ENCODE data around the gene FBXO42. TPM values are rescaled to one million over a fixed set of nuclear protein-coding genes. Genes with fewer than 3 reads are reported as not detected.
"Not testable (repeated sequence)": the region's sequence is repeated elsewhere in the genome, so short reads cannot be mapped to it uniquely, and the experiment has no call there.

Gene FBXO42
- total and polyA plus RNA-seq, 2 experiments from 2014 or later = 6.0 to 20.7 TPM

GRCh38 chr1:16365146-16365498 is 12.8 kb upstream of the FBXO42 start:
- not testable (repeated sequence) for H3K9me3 Mint-ChIP-seq; H3K4me2 ChIP-seq; ATAC-seq; H3K27ac ChIP-seq (ENCODE audit: low read depth); H3K9me2 ChIP-seq (ENCODE audit: insufficient read depth); H3K27me3 ChIP-seq (ENCODE audit: insufficient read depth); H3K4me3 Mint-ChIP-seq; H3K4me3 ChIP-seq; H3K36me3 Mint-ChIP-seq (ENCODE audit: low read depth); H3K27me3 Mint-ChIP-seq (ENCODE audit: insufficient read depth, low read depth, poor library complexity); H2AFZ ChIP-seq; H3F3A ChIP-seq (replicated peaks; ENCODE audit: low read depth); H3K36me3 ChIP-seq (ENCODE audit: insufficient read depth); DNase-seq (ENCODE audit: low spot score); H3K27ac Mint-ChIP-seq
- Histone ChIP-seq H4K20me1 (replicated peaks; ENCODE audit: insufficient read depth) (peaks cover 21% of the 10 kb centered on the region), H3K79me2 (replicated peaks; ENCODE audit: insufficient read depth) (peaks cover 28% of the 10 kb centered on the region), H3K4me1 (ENCODE audit: insufficient read depth) (peaks cover 13% of the 10 kb centered on the region)
- peaks cover 15% of the 10 kb centered on the region for H3K4me1 Mint-ChIP-seq

- Histone ChIP-seq H3K4me1 (ENCODE audit: insufficient read depth) (0 out of 2 replicates have a peak, but pooled peaks cover 6% of the 10 kb centered on the region), H2AFZ (no peak overlapping the region), H4K20me1 (replicated peaks; ENCODE audit: insufficient read depth) (no peaks in the 10 kb centered on the region), H3K27ac (ENCODE audit: low read depth) (no peak overlapping the region), H3K79me2 (replicated peaks; ENCODE audit: insufficient read depth) (peaks cover under 1% of the 10 kb centered on the region; the same call in 1 of the 2 replicates), H3K4me2 (no peak overlapping the region), H3F3A (replicated peaks; ENCODE audit: low read depth) (0 out of 2 replicates have a peak, but pooled peaks cover 3% of the 10 kb centered on the region), H3K27me3 (ENCODE audit: insufficient read depth) (no peaks in the 10 kb centered on the region), H3K36me3 (ENCODE audit: insufficient read depth) (no peaks in the 10 kb centered on the region), H3K9me2 (ENCODE audit: insufficient read depth) (no peaks in the 10 kb centered on the region), H3K4me3 (no peak overlapping the region)
- Mint-ChIP-seq H3K27ac (no peak overlapping the region), H3K36me3 (ENCODE audit: low read depth) (no peaks in the 10 kb centered on the region), H3K27me3 (ENCODE audit: insufficient read depth, low read depth, poor library complexity) (no peaks in the 10 kb centered on the region), H3K4me1 (peaks cover 5% of the 10 kb centered on the region; the same call in 1 of the 3 replicates), H3K9me3 (no peaks in the 10 kb centered on the region), H3K4me3 (no peak overlapping the region)
- DNase-seq (ENCODE audit: low spot score) = no peak
- no peak for TF ChIP-seq NANOG (IDR thresholded peaks at IDR 0.05; ENCODE audit: borderline replicate concordance)
- no peak for TF ChIP-seq CTCF (conservative IDR thresholded peaks at IDR 0.05; ENCODE audit: low read depth in 2 of 2)
- no peak for TF ChIP-seq STAT1 (IDR thresholded peaks at IDR 0.05; ENCODE audit: unreplicated experiment)
- TF ChIP-seq, protein P1, sequence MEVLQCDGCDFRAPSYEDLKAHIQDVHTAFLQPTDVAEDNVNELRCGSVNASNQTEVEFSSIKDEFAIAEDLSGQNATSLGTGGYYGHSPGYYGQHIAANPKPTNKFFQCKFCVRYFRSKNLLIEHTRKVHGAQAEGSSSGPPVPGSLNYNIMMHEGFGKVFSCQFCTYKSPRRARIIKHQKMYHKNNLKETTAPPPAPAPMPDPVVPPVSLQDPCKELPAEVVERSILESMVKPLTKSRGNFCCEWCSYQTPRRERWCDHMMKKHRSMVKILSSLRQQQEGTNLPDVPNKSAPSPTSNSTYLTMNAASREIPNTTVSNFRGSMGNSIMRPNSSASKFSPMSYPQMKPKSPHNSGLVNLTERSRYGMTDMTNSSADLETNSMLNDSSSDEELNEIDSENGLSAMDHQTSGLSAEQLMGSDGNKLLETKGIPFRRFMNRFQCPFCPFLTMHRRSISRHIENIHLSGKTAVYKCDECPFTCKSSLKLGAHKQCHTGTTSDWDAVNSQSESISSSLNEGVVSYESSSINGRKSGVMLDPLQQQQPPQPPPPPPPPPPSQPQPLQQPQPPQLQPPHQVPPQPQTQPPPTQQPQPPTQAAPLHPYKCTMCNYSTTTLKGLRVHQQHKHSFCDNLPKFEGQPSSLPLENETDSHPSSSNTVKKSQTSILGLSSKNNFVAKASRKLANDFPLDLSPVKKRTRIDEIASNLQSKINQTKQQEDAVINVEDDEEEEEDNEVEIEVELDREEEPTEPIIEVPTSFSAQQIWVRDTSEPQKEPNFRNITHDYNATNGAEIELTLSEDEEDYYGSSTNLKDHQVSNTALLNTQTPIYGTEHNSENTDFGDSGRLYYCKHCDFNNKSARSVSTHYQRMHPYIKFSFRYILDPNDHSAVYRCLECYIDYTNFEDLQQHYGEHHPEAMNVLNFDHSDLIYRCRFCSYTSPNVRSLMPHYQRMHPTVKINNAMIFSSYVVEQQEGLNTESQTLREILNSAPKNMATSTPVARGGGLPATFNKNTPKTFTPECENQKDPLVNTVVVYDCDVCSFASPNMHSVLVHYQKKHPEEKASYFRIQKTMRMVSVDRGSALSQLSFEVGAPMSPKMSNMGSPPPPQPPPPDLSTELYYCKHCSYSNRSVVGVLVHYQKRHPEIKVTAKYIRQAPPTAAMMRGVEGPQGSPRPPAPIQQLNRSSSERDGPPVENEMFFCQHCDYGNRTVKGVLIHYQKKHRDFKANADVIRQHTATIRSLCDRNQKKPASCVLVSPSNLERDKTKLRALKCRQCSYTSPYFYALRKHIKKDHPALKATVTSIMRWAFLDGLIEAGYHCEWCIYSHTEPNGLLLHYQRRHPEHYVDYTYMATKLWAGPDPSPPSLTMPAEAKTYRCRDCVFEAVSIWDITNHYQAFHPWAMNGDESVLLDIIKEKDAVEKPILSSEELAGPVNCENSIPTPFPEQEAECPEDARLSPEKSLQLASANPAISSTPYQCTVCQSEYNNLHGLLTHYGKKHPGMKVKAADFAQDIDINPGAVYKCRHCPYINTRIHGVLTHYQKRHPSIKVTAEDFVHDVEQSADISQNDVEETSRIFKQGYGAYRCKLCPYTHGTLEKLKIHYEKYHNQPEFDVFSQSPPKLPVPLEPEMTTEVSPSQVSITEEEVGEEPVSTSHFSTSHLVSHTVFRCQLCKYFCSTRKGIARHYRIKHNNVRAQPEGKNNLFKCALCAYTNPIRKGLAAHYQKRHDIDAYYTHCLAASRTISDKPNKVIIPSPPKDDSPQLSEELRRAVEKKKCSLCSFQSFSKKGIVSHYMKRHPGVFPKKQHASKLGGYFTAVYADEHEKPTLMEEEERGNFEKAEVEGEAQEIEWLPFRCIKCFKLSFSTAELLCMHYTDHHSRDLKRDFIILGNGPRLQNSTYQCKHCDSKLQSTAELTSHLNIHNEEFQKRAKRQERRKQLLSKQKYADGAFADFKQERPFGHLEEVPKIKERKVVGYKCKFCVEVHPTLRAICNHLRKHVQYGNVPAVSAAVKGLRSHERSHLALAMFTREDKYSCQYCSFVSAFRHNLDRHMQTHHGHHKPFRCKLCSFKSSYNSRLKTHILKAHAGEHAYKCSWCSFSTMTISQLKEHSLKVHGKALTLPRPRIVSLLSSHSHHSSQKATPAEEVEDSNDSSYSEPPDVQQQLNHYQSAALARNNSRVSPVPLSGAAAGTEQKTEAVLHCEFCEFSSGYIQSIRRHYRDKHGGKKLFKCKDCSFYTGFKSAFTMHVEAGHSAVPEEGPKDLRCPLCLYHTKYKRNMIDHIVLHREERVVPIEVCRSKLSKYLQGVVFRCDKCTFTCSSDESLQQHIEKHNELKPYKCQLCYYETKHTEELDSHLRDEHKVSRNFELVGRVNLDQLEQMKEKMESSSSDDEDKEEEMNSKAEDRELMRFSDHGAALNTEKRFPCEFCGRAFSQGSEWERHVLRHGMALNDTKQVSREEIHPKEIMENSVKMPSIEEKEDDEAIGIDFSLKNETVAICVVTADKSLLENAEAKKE (CRISPR knock-in tag; IDR thresholded peaks at IDR 0.05) = no peak
- no peak for TF ChIP-seq POLR2AphosphoS5 (IDR thresholded peaks at IDR 0.05; ENCODE audit: low read depth)
- TF ChIP-seq, protein P2, sequence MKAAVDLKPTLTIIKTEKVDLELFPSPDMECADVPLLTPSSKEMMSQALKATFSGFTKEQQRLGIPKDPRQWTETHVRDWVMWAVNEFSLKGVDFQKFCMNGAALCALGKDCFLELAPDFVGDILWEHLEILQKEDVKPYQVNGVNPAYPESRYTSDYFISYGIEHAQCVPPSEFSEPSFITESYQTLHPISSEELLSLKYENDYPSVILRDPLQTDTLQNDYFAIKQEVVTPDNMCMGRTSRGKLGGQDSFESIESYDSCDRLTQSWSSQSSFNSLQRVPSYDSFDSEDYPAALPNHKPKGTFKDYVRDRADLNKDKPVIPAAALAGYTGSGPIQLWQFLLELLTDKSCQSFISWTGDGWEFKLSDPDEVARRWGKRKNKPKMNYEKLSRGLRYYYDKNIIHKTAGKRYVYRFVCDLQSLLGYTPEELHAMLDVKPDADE (IDR thresholded peaks at IDR 0.05) = no peak
- TF ChIP-seq JUNB (IDR thresholded peaks at IDR 0.05; ENCODE audit: unreplicated experiment) = no peak
- no peak for TF ChIP-seq ZNF331 (CRISPR knock-in tag; IDR thresholded peaks at IDR 0.05; ENCODE audit: low read depth)
- no peak for TF ChIP-seq EZH2phosphoT487 (IDR thresholded peaks at IDR 0.05; ENCODE audit: unreplicated experiment)
- no peak for TF ChIP-seq REST (IDR thresholded peaks at IDR 0.05; ENCODE audit: unreplicated experiment)
- ATAC-seq = no peak
These were observed 4.6 kb upstream of the FBXO42 start for GRCh38 chr1:16356867-16357266.
